Activated T-cell treated with anti-CD3 and anti-CD28 coated beads for 48 hours (primary cell): ENCODE measurements around the gene SLIT3.

Experiments used
- DNase-seq: peaks from one replicate; pipeline ENCODE4 v3.0.0-alpha.2; 2020; ENCODE audit warnings: low read depth

Gene SLIT3

GRCh38 chr5:168886157-168886556, 414.8 kb downstream of the SLIT3 start:
- DNase-seq = no peak

- DNase-seq = no peak
Observed at GRCh38 chr5:168885324-168886120, 415.4 kb downstream of the SLIT3 start.

GRCh38 chr5:168883991-168884390, 416.9 kb downstream of the SLIT3 start:
- DNase-seq = no peak

- no peak for DNase-seq
Observed at GRCh38 chr5:168883281-168883741, 417.6 kb downstream of the SLIT3 start.

- DNase-seq = no peak
Observed at GRCh38 chr5:168882283-168882682, 418.7 kb downstream of the SLIT3 start.

- DNase-seq = no peak
Observed at GRCh38 chr5:168881427-168882149, 419.4 kb downstream of the SLIT3 start.

- no peak for DNase-seq
Observed at GRCh38 chr5:168879929-168880328, 421.0 kb downstream of the SLIT3 start.

- DNase-seq = no peak
Observed at GRCh38 chr5:168879331-168879730, 421.6 kb downstream of the SLIT3 start.

- DNase-seq = no peak
Observed at GRCh38 chr5:168878135-168878745, 422.7 kb downstream of the SLIT3 start.

GRCh38 chr5:168877132-168877892, 423.6 kb downstream of the SLIT3 start:
- DNase-seq = no peak

GRCh38 chr5:168876419-168876818, 424.5 kb downstream of the SLIT3 start:
- no peak for DNase-seq

- no peak for DNase-seq
Observed at GRCh38 chr5:168875832-168876231, 425.1 kb downstream of the SLIT3 start.

GRCh38 chr5:168874713-168875380, 426.1 kb downstream of the SLIT3 start:
- no peak for DNase-seq

- no peak for DNase-seq
Observed at GRCh38 chr5:168872246-168872645, 428.7 kb downstream of the SLIT3 start.

GRCh38 chr5:168870910-168871309, 430.0 kb downstream of the SLIT3 start:
- no peak for DNase-seq

- DNase-seq = no peak
Observed at GRCh38 chr5:168869615-168870227, 431.2 kb downstream of the SLIT3 start.

- DNase-seq = no peak
Observed at GRCh38 chr5:168867241-168867640, 433.7 kb downstream of the SLIT3 start.

GRCh38 chr5:168865968-168866367, 435.0 kb downstream of the SLIT3 start:
- DNase-seq = no peak

GRCh38 chr5:168863021-168863420, 437.9 kb downstream of the SLIT3 start:
- DNase-seq = no peak

GRCh38 chr5:168860503-168860902, 440.4 kb downstream of the SLIT3 start:
- DNase-seq = no peak

- DNase-seq = no peak
Observed at GRCh38 chr5:168860081-168860480, 440.9 kb downstream of the SLIT3 start.
